NB4 (cell line): ENCODE results near the gene MYO16.

Source experiments
- CTCF ChIP-seq: IDR thresholded peaks from one replicate; pipeline ENCODE4 v1.5.1; 2012; ENCODE audit warnings: low read depth, low read length
- MAX ChIP-seq: IDR thresholded peaks from 2 replicates; pipeline ENCODE4 v1.6.1; 2011; ENCODE audit warnings: low read depth, low read length
- MYC ChIP-seq: IDR thresholded peaks from 2 replicates; pipeline ENCODE4 v1.6.1; 2011; ENCODE audit warnings: low read depth, low read length
- POLR2A ChIP-seq: IDR thresholded peaks from 2 replicates; pipeline ENCODE4 v1.6.1; 2011; ENCODE audit warnings: mild to moderate bottlenecking; ENCODE audit not compliant: insufficient read length; ENCODE audit errors: extremely low read depth

DNA sequence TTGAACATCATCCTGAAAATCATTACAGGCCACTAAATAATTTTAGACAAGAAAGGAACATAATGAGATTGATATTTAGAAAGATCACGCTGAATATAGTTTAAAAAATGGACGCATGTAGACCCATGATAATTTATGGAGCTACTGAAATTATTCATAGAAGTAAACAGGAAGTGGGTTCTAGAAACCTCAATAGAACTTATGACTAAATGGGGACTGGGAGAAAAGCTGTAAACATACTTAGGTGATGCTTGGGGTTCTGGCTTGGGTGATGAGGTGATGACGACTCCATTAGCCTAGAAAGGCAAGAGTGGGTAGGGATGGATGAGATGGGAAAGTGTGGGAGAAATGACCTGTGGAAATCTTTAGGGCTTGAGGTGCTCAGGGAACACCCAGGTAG, 484.0 kb downstream of the MYO16 start:
- TF ChIP-seq CTCF (no peak), MYC (no peak), POLR2A (no peak), MAX (no peak)
